Gastrocnemius medialis (tissue), 4 donors: Measurements from ENCODE around the gene LRIG1.

Source experiments
- CTCF ChIP-seq, 5 experiments: fragments of 450-650 bp in 3 of 5; fragments of 200-600 bp in 2 of 5; sonication (generic) in 2 of 5; IDR thresholded peaks in 4 of 5; conservative IDR thresholded peaks in 1 of 5; 1 replicate in 4 of 5; 2 replicates in 1 of 5; pipeline ENCODE4 v1.5.1; 2016 to 2019; ENCODE audit warnings: antibody characterized with exemption in 5 of 5, mild to moderate bottlenecking in 3 of 5, moderate library complexity in 3 of 5
- POLR2A ChIP-seq, 2 donors: fragments of 450-650 bp; IDR thresholded peaks; one replicate each; pipeline ENCODE4 v1.6.1; 2017; ENCODE audit warnings: antibody characterized with exemption in 2 of 2, mild to moderate bottlenecking in 2 of 2, moderate library complexity in 2 of 2

- TF ChIP-seq CTCF (IDR thresholded peaks at IDR 0.05 in 4 of 5, conservative IDR thresholded peaks at IDR 0.05 in 1 of 5): no peak
- no peak for TF ChIP-seq POLR2A (IDR thresholded peaks at IDR 0.05)
Measured at GRCh38 chr3:66411961-66412887, 88.6 kb downstream of the LRIG1 start.
